ENCODE measurements around the gene PRICKLE2. TPM values are rescaled to one million over a fixed set of nuclear protein-coding genes. Genes with fewer than 3 reads are reported as not detected.

Gene PRICKLE2
- total RNA-seq, 1 donor from 2014 or later, result 43.5 TPM

DNA sequence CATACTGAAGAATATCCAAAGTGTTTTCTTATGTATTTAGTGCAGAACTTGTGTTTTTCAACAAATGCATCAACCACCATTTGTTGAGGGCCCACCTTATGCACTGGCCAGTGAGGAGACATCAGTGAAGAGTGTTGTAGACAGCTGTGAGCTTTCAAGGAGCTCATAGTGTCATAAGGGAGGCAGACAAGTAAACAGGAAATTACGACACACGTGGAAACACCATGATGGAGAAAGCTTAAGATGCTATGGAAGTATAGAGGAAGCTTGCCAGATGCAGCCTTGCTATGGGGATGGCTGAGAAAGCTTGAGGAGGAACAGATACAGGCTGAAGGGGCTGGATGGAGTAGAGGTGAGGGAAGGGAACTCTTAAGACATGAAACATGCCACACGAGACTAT is 151.2 kb downstream of the PRICKLE2 start:
- no peaks in the 10 kb centered on the region for H3K27me3 ChIP-seq (ENCODE audit: low read depth)
- no peaks in the 10 kb centered on the region for H3K9me3 ChIP-seq
- DNase-seq (no peak), ATAC-seq (no peak)
- no peak overlapping the region for H3K4me3 ChIP-seq
- no peak for TF ChIP-seq CTCF (IDR thresholded peaks at IDR 0.05)
- H3K36me3 ChIP-seq, result no peaks in the 10 kb centered on the region
- no peak overlapping the region for H3K27ac ChIP-seq
- intact Hi-C loops (cut with DNase I), result no loop called here
- H3K4me1 ChIP-seq, result no peaks in the 10 kb centered on the region

- Histone ChIP-seq H3K4me1 (no peaks in the 10 kb centered on the region), H3K36me3 (no peaks in the 10 kb centered on the region), H3K4me3 (no peak overlapping the region), H3K27ac (no peak overlapping the region), H3K27me3 (ENCODE audit: low read depth) (no peaks in the 10 kb centered on the region), H3K9me3 (no peaks in the 10 kb centered on the region)
- no peak for TF ChIP-seq CTCF (IDR thresholded peaks at IDR 0.05)
- ATAC-seq (no peak), DNase-seq (no peak)
- intact Hi-C loops (cut with DNase I), result no loop called here
These were observed 152.0 kb downstream of the PRICKLE2 start for GRCh38 chr3:64073158-64073761.

DNA sequence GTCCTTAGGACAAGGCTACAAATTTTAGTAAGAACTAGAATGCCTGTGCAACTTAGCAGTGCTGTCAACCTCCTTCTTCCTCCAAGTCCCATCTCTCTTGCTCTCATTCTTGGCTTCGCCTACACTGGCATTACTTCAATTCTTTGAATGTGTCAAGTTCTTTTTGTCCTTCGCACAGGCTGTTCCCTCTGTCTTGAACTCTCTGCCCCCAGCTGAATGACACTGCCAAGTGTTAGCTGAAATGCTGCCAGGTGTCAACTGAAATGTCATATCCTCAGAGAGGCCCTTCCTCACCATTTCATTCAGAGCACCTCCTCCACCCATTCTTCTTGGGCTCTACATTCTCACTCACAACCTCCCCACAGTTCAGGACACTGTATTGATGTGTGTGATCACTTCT is 153.1 kb downstream of the PRICKLE2 start:
- intact Hi-C loops (cut with DNase I), result no loop called here
- Histone ChIP-seq H3K4me1 (no peaks in the 10 kb centered on the region), H3K36me3 (no peaks in the 10 kb centered on the region), H3K27ac (no peak overlapping the region), H3K27me3 (ENCODE audit: low read depth) (no peaks in the 10 kb centered on the region), H3K9me3 (no peaks in the 10 kb centered on the region), H3K4me3 (no peak overlapping the region)
- ATAC-seq, result no peak
- no peak for DNase-seq
- no peak for TF ChIP-seq CTCF (IDR thresholded peaks at IDR 0.05)

DNA sequence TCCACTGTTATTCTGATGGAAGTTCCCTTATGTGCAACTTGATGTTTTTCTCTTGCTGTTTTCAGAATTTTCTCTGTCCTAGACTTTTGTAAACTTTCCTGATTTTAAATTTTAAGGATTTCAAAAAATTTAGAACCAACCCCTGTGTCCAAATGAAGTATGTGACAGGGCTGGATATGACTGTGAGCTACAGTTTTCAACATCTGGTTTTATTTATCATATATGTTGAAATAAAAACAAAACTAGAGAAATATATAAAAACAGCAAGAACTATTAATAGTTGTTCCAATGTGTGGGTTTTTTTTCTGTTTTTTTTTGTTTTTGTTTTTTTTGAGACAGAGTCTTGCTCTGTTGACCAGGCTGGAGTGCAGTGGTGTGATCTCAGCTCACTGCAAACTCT is 154.6 kb downstream of the PRICKLE2 start:
- no peak for DNase-seq
- ATAC-seq, result no peak
- Histone ChIP-seq H3K27me3 (ENCODE audit: low read depth) (no peaks in the 10 kb centered on the region), H3K27ac (no peak overlapping the region), H3K36me3 (no peaks in the 10 kb centered on the region), H3K4me3 (no peak overlapping the region), H3K4me1 (no peaks in the 10 kb centered on the region), H3K9me3 (no peaks in the 10 kb centered on the region)
- intact Hi-C loops (cut with DNase I), result no loop called here
- TF ChIP-seq CTCF (IDR thresholded peaks at IDR 0.05), result no peak

DNA sequence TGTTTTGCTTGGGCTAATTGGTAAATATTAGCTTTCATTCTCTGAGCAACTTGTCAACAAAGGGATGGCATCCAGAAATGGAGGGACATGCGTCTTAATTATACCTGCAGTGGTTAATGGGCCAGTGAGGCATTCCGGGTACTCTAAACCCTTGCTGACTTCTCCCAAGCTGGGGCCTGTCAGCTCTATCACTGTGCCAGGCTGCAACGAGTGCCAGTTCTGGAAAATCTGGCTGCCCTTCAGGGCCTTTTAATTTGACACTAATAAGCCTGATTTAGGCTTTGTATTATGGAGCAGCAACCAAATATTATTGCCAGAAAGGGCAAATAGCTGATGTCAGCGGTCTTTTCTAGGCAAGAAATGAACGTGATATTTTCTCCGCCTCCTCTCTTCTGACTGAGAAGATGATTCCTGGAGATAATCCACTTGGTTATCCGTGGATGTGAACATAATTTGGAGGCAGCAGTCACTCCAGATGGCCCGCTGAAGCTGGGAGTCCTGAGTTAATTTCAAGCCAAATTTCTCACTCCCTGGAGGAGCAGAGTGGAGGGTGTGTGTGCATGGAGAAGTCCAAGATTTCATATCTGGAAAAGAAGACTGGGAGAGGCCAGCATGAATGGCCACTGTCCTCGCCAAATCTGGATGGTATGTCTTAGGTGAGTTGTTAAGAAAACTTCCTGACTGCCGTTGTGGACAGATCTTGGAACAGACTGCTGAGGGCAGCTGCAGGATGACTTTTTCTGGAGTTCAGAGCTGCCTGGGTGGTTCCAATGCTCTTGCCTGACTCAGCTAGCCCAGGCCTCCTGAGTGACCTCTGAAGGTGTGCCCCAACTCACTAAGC is 157.5 kb downstream of the PRICKLE2 start:
- Histone ChIP-seq H3K4me1 (no peaks in the 10 kb centered on the region), H3K9me3 (no peaks in the 10 kb centered on the region), H3K4me3 (no peak overlapping the region), H3K27ac (no peak overlapping the region), H3K27me3 (ENCODE audit: low read depth) (no peaks in the 10 kb centered on the region), H3K36me3 (no peaks in the 10 kb centered on the region)
- intact Hi-C loops (cut with DNase I), result no loop called here
- DNase-seq (no peak), ATAC-seq (no peak)
- TF ChIP-seq CTCF (IDR thresholded peaks at IDR 0.05), result no peak
